HG03135 (cell line): ENCODE measurements around the gene CYB561D2.
"Not testable (repeated sequence)": the region's sequence is repeated elsewhere in the genome, so short reads cannot be mapped to it uniquely, and the experiment has no call there.

Source experiments
- ATAC-seq: cut with Tn5 transposase; IDR thresholded peaks from one replicate; pipeline ENCODE4 v1.9.1; 2021; ENCODE audit warnings: mild to moderate bottlenecking, moderate library complexity; ENCODE audit not compliant: unreplicated experiment

The CYB561D2 gene, protein sequence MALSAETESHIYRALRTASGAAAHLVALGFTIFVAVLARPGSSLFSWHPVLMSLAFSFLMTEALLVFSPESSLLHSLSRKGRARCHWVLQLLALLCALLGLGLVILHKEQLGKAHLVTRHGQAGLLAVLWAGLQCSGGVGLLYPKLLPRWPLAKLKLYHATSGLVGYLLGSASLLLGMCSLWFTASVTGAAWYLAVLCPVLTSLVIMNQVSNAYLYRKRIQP

GRCh38 chr3:50350527-50351322 lies at the start of gene CYB561D2, which contains the start of gene NPRL2:
Gene CYB561D2, plus strand, starts transcription at chr3:50350862. Its CDS starts 572 bp downstream, at chr3:50351434.
Gene NPRL2, minus strand, starts transcription at chr3:50350775. Its CDS starts 123 bp downstream, at chr3:50350652.
- peak; percentile 78 for ATAC-seq

GRCh38 chr3:50302095-50303012 lies 48.3 kb upstream of the CYB561D2 start:
- ATAC-seq, result no peak

GRCh38 chr3:50303013-50303815 lies 47.4 kb upstream of the CYB561D2 start, which contains the start of gene HYAL1:
Gene HYAL1, minus strand, starts transcription at chr3:50303574. Its CDS starts 618 bp downstream, at chr3:50302956.
- no peak for ATAC-seq

- no peak for ATAC-seq
Measured at GRCh38 chr3:50304601-50305000, 46.1 kb upstream of the CYB561D2 start.

DNA sequence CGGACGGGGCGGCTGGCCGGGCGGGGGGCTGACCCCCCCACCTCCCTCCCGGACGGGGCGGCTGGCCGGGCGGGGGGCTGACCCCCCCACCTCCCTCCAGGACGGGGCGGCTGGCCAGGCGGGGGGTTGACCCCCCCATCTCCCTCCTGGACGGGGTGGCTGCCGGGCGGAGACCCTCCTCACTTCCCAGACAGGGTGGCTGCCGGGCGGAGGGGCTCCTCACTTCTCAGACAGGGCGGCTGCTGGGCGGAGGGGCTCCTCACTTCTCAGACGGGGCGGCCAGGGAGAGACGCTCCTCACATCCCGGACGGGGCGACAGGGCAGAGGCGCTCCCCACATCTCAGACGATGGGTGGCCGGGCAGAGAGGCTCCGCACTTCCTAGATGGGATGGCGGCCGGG lies 38.6 kb upstream of the CYB561D2 start:
- not testable (repeated sequence) for ATAC-seq

GRCh38 chr3:50314342-50314741 lies 36.3 kb upstream of the CYB561D2 start:
- no peak for ATAC-seq

- no peak for ATAC-seq
Measured at GRCh38 chr3:50314816-50315215, 35.8 kb upstream of the CYB561D2 start.

DNA sequence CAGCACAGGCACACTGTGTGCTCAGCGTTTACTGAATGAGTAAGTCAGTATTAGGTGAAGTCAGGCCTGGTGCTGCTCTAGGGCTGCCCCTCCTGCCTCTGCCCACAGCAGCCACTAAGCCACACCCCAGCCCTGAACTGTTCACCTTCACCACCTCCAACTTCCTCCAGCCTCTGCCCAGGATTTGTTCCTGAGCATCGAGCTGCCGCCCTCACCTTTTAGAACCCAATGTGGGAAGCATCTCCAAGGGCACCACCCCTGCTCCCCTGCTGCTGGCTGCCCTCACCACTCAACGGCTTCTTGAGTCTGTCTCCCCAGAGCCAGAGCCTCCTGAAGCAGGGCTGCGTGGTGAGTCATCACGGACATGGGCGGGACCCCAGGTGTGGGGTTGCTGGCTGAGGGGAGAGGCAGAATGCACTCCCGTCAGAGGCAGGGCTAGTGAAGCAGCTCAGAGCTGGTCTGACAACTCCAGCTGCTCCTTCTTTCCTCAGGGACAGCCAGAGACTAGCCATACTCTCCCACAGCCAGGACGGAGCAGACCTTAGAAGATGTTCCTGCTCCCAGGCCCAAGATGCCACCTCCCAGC lies 33.9 kb upstream of the CYB561D2 start:
- ATAC-seq, result no peak

DNA sequence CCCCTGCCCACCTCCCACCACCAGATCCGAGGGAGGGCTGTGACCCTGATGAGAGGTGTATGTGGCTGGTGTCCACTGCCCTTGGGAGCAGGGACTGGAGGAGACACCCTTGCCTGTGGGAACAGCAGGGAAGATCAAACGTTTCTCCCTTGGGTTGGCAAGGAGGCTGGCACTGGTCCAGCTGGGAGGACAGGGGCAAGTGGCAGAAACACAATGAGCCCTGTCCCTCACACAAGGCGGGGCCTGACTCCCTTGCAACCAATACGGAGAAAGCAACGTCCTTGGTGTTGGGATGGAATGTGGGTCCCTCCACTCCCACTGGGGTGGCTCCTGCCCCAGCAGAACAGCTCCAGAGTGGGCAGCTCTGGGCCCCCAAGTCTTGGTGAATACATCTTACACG lies 33.4 kb upstream of the CYB561D2 start:
- no peak for ATAC-seq

GRCh38 chr3:50318163-50318562 lies 32.5 kb upstream of the CYB561D2 start:
- ATAC-seq, result no peak

GRCh38 chr3:50318615-50319014 lies 32.0 kb upstream of the CYB561D2 start:
- ATAC-seq, result no peak

DNA sequence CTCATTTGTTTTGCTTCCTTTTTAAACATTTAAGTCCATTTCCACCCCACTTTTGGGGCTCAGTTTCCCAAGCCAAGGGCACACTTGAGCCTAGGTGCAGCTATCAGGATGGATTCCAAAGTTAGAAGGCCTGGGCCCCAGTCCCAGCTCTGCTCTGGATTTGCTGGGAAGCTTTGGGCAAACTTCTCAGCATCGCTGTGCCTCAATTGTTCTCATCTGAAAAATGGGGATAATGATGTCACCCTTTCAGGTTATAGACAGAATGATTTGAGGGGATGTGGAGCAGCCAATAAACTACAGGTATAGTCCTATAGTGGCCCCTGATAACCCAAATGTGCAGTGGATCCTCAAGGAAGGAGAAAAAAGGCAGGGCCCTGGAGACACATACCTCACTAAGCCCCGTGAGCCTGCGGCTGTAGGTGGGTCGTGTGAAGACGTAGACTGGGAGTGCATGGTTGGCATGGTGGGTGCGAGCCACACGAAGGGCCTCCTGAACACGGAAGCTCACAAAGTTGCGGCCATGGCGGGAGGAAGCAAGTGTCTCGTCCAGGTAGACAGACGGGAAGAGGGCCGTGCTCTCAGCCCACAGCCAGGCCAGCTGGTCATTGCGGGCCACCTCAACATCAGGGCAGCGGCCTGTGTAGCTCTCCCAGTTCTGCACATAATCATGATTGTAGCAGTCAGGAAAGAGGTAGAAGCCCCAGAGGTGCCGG lies 31.3 kb upstream of the CYB561D2 start:
- ATAC-seq, result no peak

- ATAC-seq, result no peak
Measured at GRCh38 chr3:50319894-50320625, 30.6 kb upstream of the CYB561D2 start.

- ATAC-seq, result peak; percentile 38
Measured at GRCh38 chr3:50320853-50321335, 29.8 kb upstream of the CYB561D2 start.

DNA sequence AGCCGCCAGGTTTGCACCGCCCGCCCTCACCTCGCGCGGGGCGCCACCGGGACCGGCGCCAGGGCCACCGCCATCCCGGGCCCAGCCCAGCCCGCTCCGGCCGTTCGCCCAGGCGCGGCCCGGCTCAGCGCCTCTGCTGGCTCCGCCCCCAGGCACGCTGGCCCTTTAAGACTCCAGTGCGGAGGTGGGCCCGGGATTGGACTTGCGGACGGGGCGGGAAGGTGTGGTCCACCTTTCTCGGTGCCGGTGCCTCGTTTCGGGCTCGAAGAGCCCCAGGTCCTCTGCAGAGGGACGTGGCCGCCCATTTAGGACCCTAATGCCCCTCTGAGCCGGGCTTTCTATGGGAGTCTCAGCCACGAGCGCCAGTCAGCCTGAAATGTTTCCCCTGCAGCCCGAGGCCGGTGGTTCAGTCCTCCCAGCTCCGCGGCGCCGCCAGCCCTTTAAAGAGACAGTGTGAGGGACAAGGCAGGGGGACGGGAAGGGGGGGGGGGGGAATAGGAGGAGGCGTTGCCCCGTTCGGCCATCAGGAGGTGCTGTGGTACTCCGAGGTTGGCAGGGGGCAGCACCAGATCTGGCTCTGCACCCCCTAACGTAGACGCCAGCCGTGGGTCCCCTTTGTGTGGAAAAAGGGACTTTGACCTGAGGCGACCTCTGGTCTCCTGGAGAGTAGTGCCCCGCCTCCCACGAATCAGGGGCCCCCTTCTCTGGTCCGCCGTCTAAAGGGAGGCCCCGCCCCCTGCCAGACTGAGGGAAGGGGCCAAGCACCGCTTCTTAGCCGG lies 29.1 kb upstream of the CYB561D2 start:
- ATAC-seq, result peak; percentile 71

GRCh38 chr3:50322115-50322385 lies 28.6 kb upstream of the CYB561D2 start:
- ATAC-seq, result no peak

GRCh38 chr3:50322386-50323091 lies 28.1 kb upstream of the CYB561D2 start, which contains the start of gene HYAL2:
Gene HYAL2, minus strand, starts transcription at chr3:50322745. Its CDS starts 2,256 bp downstream, at chr3:50320489.
- no peak for ATAC-seq
